ENCODE measurements around the gene ENSA. TPM values are rescaled to one million over a fixed set of nuclear protein-coding genes. Genes with fewer than 3 reads are reported as not detected.
"Not testable (repeated sequence)": the region's sequence is repeated elsewhere in the genome, so short reads cannot be mapped to it uniquely, and the experiment has no call there.

ENSA gene
- total RNA-seq, 1 donor from 2014 or later: 108 TPM

DNA sequence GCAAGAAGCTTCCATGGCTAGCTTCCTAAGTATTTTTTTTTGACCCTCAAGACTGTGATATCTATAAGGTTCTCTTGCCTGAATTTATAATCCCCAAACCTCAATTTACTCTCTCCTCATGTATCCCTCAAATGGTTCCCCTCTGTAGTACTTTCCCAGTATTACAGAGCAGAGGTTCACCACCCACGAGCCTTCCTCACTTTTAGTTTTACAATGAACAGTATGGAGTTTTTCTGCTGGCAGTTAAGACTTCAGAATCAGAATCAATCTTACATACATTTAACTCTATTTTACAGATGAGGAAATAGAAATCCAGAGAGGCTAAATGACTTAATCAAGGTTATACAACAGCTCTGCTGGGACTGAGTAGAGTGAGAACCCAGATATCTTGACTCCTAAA is 4.9 kb downstream of the ENSA start:
- DNase-seq; intact Hi-C loops (cut with DNase I); ATAC-seq (ENCODE audit: poor library complexity): not testable (repeated sequence)

- DNase-seq; ATAC-seq (ENCODE audit: poor library complexity); intact Hi-C loops (cut with DNase I): not testable (repeated sequence)
Observed at GRCh38 chr1:150624134-150624533, 5.3 kb downstream of the ENSA start.

DNA sequence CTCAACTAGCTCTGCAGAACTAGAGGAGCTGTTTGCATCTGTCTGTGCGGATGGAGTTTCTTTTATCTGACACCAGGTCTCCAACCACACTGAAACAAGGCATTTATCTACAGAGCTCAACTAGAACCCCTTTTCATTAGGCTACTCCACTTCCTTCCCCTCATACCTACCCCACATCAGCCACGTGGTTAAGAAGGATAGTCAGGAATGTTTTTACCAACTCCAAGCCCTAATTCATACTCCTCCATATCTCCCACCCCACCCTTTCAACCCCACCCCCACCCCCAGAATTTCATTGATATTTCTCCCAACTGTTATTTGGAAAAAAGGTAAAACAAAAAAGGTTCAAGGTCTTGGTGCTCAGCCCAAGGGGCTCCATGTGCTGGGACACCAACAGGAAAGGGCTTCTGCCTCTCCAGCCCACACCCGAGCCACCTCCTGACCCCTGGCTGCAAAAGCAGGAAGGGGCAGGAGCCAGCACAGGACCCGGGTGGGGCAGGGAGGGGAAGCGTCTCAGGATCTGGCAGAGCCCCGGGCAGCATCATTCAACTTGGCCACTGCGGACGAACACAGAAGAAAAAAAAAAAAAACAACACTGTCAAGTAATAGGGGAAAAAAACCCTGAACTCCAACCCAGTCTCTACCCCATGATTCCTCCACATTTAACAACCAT is 7.0 kb downstream of the ENSA start:
- intact Hi-C loops (cut with DNase I): no loop called here
- DNase-seq: peak; percentile 80
- ATAC-seq (ENCODE audit: poor library complexity): peak; percentile 26

GRCh38 chr1:150621497-150622302 is 7.7 kb downstream of the ENSA start:
- intact Hi-C loops (cut with DNase I): loop anchor here (2.0 kb wide), 1 partner anchor 61 kb away; no protein-coding TSS in a partner anchor
- ATAC-seq (ENCODE audit: poor library complexity): peak; percentile 39

DNA sequence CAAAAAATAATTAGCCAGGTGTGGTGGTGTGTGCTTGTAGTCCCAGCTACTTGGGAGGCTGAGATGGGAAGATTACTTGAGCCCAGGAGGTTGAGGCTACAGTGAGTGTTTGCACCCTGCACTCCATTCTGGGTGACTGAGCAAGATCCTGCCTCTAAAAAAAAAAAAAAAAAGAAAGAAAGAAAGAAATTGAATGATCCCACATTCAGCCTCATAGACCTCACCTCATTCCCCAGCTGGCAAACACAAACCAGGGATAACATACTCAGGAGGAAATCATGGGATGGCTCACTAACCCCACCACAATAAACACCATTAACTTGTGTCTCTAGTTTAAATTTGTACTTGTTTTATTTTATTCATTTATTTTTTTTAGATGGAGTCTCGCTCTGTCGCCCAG is 8.5 kb downstream of the ENSA start:
- ATAC-seq (ENCODE audit: poor library complexity) (no peak), DNase-seq (no peak)
- intact Hi-C loops (cut with DNase I): loop anchor here (2.0 kb wide), 1 partner anchor 60 kb away; no protein-coding TSS in a partner anchor

More at GRCh38 chr1:150621497-150622302, 7.7 kb downstream of the ENSA start:
- DNase-seq: no peak

- intact Hi-C loops (cut with DNase I): loop anchor here (2.0 kb wide), 1 partner anchor 59 kb away; no protein-coding TSS in a partner anchor
- ATAC-seq (ENCODE audit: poor library complexity) (peak; percentile 81), DNase-seq (no peak)
Observed at GRCh38 chr1:150619576-150620509, 9.6 kb downstream of the ENSA start.

GRCh38 chr1:150615346-150616201 is 13.8 kb downstream of the ENSA start:
- intact Hi-C loops (cut with DNase I): no loop called here
- ATAC-seq (ENCODE audit: poor library complexity): no peak

DNA sequence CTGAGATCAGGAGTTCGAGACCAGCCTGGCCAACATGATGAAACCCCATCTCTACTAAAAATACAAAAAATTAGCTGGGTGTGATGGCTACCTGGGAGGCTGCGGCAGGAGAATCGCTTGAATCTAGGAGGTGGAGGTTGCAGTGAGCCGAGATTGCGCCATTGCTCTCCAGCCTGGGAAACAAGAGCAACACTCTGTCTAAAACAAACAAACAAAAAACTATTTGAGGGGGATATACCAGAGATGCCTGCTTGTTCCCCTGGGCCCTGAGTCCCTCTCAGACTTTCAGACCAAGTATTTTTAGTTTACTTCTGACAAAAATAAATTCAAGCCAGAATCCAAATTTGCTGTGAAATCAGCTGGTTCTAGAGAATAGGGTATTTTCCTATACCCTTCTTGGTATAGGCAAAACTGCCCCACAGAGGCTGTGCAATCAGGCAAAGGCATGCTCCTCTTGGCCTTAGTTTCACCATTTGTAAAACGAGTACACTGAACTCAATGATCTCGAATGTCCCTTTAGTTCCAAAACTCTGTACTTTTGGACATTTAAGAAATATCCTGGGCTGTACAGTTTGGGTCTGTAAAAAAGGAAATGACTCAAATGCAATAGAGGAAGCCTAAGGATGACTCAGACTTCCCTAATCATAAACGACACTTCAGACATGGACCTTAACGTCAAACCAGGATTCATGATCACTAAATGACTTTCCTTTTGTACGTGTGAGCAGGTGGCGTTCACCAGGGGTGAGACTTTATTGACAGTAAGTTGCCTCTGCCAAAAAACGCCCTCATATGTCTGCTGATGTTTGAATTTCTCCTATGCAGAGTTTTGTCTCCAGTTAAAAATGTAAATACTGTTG is 16.1 kb downstream of the ENSA start:
- DNase-seq (no peak), ATAC-seq (ENCODE audit: poor library complexity) (peak; percentile 65)
- intact Hi-C loops (cut with DNase I): no loop called here

More at GRCh38 chr1:150615346-150616201, 13.8 kb downstream of the ENSA start:
- no peak for DNase-seq

- DNase-seq (no peak), ATAC-seq (ENCODE audit: poor library complexity) (no peak)
- intact Hi-C loops (cut with DNase I): no loop called here
Observed at GRCh38 chr1:150612014-150612345, 17.4 kb downstream of the ENSA start.

DNA sequence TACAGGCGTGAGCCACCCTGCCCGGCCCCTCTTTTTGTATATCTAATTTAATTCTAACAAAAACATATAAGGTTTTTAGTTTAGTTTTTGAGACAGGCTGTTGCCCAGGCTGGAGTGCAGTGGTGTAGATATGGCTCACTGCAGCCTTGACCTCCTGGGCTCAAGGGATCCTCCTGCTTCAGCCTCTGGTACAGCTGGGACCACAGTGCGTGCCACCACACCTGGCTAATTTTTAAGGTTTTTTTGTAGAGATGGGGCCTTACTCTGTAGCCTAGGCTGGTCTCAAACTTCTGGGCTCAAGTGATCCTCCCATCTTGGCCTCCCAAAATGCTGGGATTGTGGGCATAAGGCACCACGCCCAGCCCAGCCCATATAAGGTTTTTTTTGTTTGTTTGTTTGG is 18.8 kb downstream of the ENSA start:
- ATAC-seq (ENCODE audit: poor library complexity) (no peak), DNase-seq (no peak)
- intact Hi-C loops (cut with DNase I): no loop called here

GRCh38 chr1:150609732-150610131 is 19.7 kb downstream of the ENSA start:
- intact Hi-C loops (cut with DNase I): no loop called here

DNA sequence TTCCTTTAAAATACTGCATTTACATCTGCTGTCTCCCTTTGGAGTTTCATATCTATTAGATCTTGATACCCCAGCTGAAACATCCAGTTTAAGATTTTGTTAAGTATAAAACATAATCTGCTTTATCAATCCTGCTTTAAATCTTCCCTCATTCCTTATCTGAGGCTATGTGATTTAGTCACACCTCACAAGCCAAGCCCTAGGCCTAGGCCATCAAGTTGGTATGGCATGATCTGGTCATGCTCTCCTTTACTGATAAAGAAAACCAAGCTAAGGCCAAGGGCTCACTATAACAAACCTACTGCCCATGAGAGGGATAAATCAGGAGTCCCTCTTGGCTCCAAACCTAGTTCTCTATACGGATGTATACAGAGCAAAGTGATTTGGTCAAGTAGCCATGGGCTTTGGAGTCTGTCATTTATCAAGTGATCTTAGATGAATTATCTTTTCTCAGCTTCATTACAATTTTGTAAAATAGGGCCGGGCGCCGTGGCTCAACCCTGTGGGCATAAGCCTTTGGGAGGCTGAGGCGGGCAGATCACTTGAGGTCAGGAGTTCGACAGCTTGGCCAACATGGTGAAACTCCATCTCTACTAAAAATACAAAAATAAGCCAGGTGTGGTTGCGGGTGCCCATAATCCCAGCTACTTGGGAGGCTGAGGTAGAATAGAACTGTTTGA is 22.8 kb downstream of the ENSA start:
- intact Hi-C loops (cut with DNase I): no loop called here
- DNase-seq (no peak), ATAC-seq (ENCODE audit: poor library complexity) (no peak)

More at GRCh38 chr1:150609732-150610131, 19.7 kb downstream of the ENSA start:
- DNase-seq (no peak), ATAC-seq (ENCODE audit: poor library complexity) (no peak)

- ATAC-seq (ENCODE audit: poor library complexity); intact Hi-C loops (cut with DNase I); DNase-seq: not testable (repeated sequence)
Observed at GRCh38 chr1:150605451-150605731, 24.0 kb downstream of the ENSA start.

- no peak for DNase-seq
- no peak for ATAC-seq (ENCODE audit: poor library complexity)
- intact Hi-C loops (cut with DNase I): no loop called here
Observed at GRCh38 chr1:150604226-150604588, 25.2 kb downstream of the ENSA start.

- ATAC-seq (ENCODE audit: poor library complexity) (no peak), DNase-seq (no peak)
- intact Hi-C loops (cut with DNase I): no loop called here
Observed at GRCh38 chr1:150603711-150604110, 25.7 kb downstream of the ENSA start.

GRCh38 chr1:150602372-150602771 is 27.0 kb downstream of the ENSA start:
- intact Hi-C loops (cut with DNase I); DNase-seq; ATAC-seq (ENCODE audit: poor library complexity): not testable (repeated sequence)

GRCh38 chr1:150601540-150601939 is 27.9 kb downstream of the ENSA start:
- intact Hi-C loops (cut with DNase I): no loop called here
- ATAC-seq (ENCODE audit: poor library complexity) (no peak), DNase-seq (no peak)

All from Right ventricle myocardium superior (tissue), 1 donor.